GM21825 (cell line): ENCODE measurements around the gene FDX1.

Experiments used
- ATAC-seq: cut with Tn5 transposase; IDR thresholded peaks from one replicate; pipeline ENCODE4 v1.9.1; 2021; ENCODE audit warnings: mild to moderate bottlenecking, moderate library complexity; ENCODE audit not compliant: unreplicated experiment

The FDX1 gene

DNA sequence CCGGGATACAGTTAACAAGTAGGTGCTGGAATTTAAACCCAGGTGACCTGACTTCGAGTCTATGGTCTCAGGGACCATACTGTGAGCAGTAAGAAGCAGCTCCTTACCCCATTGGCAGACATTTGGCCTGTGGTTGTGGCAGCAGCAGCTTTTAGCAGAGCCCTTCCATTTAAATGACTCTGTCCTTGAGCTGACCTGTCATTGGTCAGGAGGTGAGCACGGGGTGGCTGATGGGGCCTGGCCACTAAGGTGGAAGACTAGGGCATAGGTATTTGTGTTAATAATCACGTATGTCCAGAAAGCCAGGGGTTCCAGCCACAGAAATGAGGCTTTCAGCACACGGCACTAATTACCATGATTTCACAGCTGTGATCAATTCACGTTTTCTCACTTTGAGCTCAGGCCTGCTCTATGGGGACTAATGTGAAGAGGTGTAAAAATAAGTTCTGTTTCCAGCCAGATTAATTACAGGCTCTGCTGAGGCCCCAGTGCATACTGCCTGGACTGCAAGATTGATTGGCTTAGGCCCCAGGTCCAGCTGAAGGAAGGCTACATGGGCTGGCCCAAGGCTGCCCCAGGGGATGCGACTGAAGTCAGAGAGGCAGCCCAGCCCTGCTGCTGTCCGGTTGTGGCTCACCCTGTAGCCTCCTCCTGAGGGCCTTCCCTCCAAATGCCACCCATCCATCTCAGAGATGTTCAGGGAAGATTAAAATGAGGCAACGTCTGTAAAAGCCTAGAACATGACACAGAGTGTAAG is 76.0 kb downstream of the FDX1 start:
- no peak for ATAC-seq

DNA sequence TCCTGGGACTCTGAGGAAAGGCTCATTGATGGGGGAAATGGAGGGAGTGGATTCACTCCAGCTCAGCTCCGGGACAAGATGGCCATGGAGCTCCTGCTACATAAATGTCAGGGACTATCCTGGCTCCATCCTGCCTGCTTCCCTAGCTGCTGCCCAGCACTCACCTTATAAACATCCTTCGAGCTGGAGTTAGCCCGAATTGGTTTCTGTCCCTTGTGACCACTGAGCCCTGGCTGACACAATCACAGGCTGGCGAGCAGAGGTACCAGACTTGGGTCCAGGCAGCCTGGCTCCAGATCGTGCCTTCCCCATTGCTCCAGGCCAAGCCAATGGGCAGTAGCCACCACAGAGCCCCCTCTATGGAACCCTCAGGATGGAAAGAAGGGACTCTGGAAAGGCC is 77.6 kb downstream of the FDX1 start:
- no peak for ATAC-seq

- ATAC-seq = no peak
Observed at GRCh38 chr11:110508786-110509185, 79.0 kb downstream of the FDX1 start.

DNA sequence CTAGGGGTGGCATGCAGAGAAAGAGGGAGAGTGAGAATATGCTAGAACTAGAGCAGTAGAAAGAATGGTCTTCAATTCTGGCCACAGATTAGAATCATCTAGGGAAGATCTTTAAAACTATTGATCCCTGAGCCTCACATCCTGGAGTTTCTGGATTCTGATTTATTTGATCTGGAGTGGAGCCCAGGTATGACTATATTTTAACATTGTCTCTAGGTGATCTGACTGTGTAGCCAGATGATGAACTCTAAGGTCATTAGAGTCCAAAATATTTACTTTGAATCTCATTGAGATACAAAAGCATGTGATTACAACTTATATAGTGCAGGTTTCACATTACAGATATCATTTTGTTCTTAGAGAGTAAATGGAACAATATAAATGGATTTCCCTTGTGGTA is 79.7 kb downstream of the FDX1 start:
- no peak for ATAC-seq

- no peak for ATAC-seq
Observed at GRCh38 chr11:110512026-110512425, 82.3 kb downstream of the FDX1 start.

DNA sequence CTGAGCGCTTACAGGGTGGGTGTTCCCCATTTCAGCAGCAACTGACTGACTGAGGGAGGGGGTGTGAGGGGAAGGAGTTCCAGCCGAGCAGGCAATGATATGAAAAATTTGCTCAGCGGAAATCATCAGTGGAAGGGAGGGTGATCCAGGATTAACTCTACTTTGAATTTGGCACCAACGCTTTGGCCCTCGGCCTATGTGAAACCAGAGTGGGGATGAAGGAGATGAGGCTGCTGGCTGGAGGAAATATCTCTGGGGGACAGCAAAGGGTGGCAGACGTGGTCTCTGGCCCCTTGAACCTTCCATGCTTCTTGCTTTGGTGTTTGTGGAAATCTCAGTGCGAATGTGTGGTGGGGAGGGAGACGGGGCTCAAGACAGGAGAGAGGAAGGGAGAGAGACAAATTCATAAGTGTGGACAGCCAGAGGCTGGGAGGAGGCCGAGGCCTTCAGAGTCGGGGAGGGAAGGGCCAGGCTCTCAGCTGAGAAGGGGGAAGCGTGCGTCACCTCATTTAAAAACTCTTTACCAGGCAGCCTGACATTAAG is 83.6 kb downstream of the FDX1 start:
- ATAC-seq = no peak

- ATAC-seq = no peak
Observed at GRCh38 chr11:110513846-110514437, 84.2 kb downstream of the FDX1 start.
